ENCODE data around the gene OPCML. TPM values are rescaled to one million over a fixed set of nuclear protein-coding genes. Genes with fewer than 3 reads are reported as not detected.

OPCML gene
- total RNA-seq, 3 donors from 2014 or later (not counting 1 experiment from before 2014, with no cell fraction given) = not detected

DNA sequence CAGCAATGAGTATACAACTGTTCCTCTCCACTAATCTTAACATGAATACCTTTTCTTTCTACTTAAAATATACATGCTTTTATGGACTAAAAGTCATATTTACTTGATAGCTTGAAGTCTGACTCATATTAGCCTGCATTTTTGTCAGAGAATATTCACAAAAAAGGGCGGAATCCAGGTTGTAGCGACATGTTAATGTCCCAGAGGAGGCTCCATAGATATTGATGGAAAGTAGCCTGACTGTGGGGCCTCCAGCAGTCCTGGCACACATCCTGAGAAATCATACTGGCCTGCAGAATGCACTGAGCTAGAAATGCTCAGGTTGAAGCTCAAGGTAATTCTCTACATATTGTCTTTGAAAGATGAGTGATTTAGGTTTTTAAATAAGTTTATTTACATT lies 1110.7 kb downstream of the OPCML start:
- no peak overlapping the region for H3K27ac ChIP-seq (ENCODE audit: low read length)
- Mint-ChIP-seq H3K27ac (no peak overlapping the region), H3K4me1 (no peaks in the 10 kb centered on the region), H3K4me3 (no peak overlapping the region), H3K27me3 (ENCODE audit: low read depth in 2 of 2) (no peaks in the 10 kb centered on the region), H3K36me3 (no peaks in the 10 kb centered on the region), H3K9me3 (peaks cover 5 to 7% of the 10 kb centered on the region in 2 donors)
- no peak for DNase-seq
- H3K27me3 ChIP-seq (ENCODE audit: control insufficient read depth, insufficient read depth, low read length) = no peaks in the 10 kb centered on the region
- H3K4me1 ChIP-seq (ENCODE audit: control insufficient read depth, insufficient read depth, low read length) = no peaks in the 10 kb centered on the region
- no peaks in the 10 kb centered on the region for H3K9me3 ChIP-seq (ENCODE audit: control insufficient read depth, insufficient read depth, low read length)
- no peak for ATAC-seq
- H3K4me3 ChIP-seq (ENCODE audit: low read length) = no peak overlapping the region
- intact Hi-C loops (cut with micrococcal nuclease) = no loop called here
- 68% methylated on average over 2 of the region's 2 CpGs for WGBS (ENCODE audit: insufficient coverage)
- TF ChIP-seq, protein P1, sequence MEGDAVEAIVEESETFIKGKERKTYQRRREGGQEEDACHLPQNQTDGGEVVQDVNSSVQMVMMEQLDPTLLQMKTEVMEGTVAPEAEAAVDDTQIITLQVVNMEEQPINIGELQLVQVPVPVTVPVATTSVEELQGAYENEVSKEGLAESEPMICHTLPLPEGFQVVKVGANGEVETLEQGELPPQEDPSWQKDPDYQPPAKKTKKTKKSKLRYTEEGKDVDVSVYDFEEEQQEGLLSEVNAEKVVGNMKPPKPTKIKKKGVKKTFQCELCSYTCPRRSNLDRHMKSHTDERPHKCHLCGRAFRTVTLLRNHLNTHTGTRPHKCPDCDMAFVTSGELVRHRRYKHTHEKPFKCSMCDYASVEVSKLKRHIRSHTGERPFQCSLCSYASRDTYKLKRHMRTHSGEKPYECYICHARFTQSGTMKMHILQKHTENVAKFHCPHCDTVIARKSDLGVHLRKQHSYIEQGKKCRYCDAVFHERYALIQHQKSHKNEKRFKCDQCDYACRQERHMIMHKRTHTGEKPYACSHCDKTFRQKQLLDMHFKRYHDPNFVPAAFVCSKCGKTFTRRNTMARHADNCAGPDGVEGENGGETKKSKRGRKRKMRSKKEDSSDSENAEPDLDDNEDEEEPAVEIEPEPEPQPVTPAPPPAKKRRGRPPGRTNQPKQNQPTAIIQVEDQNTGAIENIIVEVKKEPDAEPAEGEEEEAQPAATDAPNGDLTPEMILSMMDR (IDR thresholded peaks at IDR 0.05) = no peak
- no peaks in the 10 kb centered on the region for H3K36me3 ChIP-seq (ENCODE audit: control insufficient read depth, insufficient read depth, low read length)

DNA sequence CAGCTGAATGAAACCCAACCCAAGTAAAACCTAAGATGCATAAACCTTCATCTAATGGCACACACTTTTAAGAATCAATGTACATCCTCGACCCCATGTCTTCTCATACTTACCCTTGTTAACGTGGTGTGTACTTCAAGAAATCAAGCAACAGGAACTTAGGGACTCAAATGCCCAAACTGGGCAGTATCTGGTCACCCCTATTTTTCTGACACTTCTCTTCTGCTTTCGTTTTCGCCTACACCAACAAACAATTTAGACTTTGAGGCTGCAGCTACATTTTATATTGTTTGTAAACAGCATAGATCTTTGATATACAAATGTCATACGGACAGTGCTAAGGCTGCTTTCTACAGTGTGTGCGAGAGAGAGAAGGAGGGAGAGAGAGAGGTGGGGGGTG lies 1117.8 kb downstream of the OPCML start:
- no peak for DNase-seq
- no peak overlapping the region for H3K4me3 ChIP-seq (ENCODE audit: low read length)
- Mint-ChIP-seq H3K4me3 (no peak overlapping the region), H3K27me3 (ENCODE audit: low read depth in 2 of 2) (peaks cover 0 to 3% of the 10 kb centered on the region in 2 donors), H3K36me3 (no peaks in the 10 kb centered on the region), H3K27ac (no peak overlapping the region), H3K9me3 (peaks cover 9 to 18% of the 10 kb centered on the region in 2 donors), H3K4me1 (no peaks in the 10 kb centered on the region)
- 69% methylated on average over 6 of the region's 6 CpGs for WGBS (ENCODE audit: insufficient coverage)
- TF ChIP-seq, protein P1 (IDR thresholded peaks at IDR 0.05) = no peak
- no peak for ATAC-seq
- H3K27ac ChIP-seq (ENCODE audit: low read length) = no peak overlapping the region
- no peaks in the 10 kb centered on the region for H3K27me3 ChIP-seq (ENCODE audit: control insufficient read depth, insufficient read depth, low read length)
- no peaks in the 10 kb centered on the region for H3K4me1 ChIP-seq (ENCODE audit: control insufficient read depth, insufficient read depth, low read length)
- intact Hi-C loops (cut with micrococcal nuclease) = no loop called here
- H3K9me3 ChIP-seq (ENCODE audit: control insufficient read depth, insufficient read depth, low read length) = no peaks in the 10 kb centered on the region
- H3K36me3 ChIP-seq (ENCODE audit: control insufficient read depth, insufficient read depth, low read length) = no peaks in the 10 kb centered on the region

DNA sequence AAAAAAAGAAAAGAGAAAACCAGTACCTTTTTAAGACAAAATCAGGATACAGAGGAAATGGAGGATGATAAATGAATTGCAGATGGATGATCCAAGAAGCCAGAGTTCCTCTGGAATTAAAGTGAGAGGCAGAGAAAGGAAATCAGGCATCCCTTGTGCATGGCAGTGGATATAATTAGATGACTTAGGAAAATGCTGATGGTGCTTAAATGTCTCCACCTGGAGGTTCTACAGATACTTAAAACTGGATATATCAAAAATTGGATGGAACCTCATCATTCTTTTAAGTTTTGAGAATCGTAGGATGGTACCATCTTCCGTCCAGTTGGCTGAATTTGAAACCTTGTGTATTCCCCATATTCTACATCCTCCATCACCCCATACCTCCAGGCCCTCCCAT lies 1121.9 kb downstream of the OPCML start:
- no peaks in the 10 kb centered on the region for H3K9me3 ChIP-seq (ENCODE audit: control insufficient read depth, insufficient read depth, low read length)
- TF ChIP-seq, protein P1 (IDR thresholded peaks at IDR 0.05) = no peak
- no peak overlapping the region for H3K4me3 ChIP-seq (ENCODE audit: low read length)
- no peak overlapping the region for H3K27ac ChIP-seq (ENCODE audit: low read length)
- ATAC-seq (no peak), DNase-seq (no peak)
- 80% methylated on average over 2 of the region's 2 CpGs for WGBS (ENCODE audit: insufficient coverage)
- H3K4me3 Mint-ChIP-seq = no peak overlapping the region
- intact Hi-C loops (cut with micrococcal nuclease) = no loop called here
- H3K4me1 Mint-ChIP-seq = no peaks in the 10 kb centered on the region
- H3K27ac Mint-ChIP-seq = no peak overlapping the region
- no peaks in the 10 kb centered on the region for H3K27me3 ChIP-seq (ENCODE audit: control insufficient read depth, insufficient read depth, low read length)
- no peaks in the 10 kb centered on the region for H3K4me1 ChIP-seq (ENCODE audit: control insufficient read depth, insufficient read depth, low read length)
- peaks cover 0 to 3% of the 10 kb centered on the region in 2 donors for H3K27me3 Mint-ChIP-seq (ENCODE audit: low read depth in 2 of 2)
- H3K36me3 ChIP-seq (ENCODE audit: control insufficient read depth, insufficient read depth, low read length) = no peaks in the 10 kb centered on the region
- peaks cover 9 to 28% of the 10 kb centered on the region in 2 donors for H3K9me3 Mint-ChIP-seq
- H3K36me3 Mint-ChIP-seq = no peaks in the 10 kb centered on the region

Measured in natural killer cell (primary cell).